Endometrial microvascular endothelial cells (primary cell): ENCODE measurements around the gene RAB21. TPM values are rescaled to one million over a fixed set of nuclear protein-coding genes. Genes with fewer than 3 reads are reported as not detected.
"Not testable (repeated sequence)": the region's sequence is repeated elsewhere in the genome, so short reads cannot be mapped to it uniquely, and the experiment has no call there.

Experiments
- in situ Hi-C: cut with HindIII; loops from 2 replicates; pipeline ENCODE4 v1.10.0; 2017; ENCODE audit warnings: low sequenced_read_pairs, low pct_unique_long_range_greater_than_20kb; ENCODE audit errors: inconsistent ontology term
- total RNA-seq: library from RNA; depleted of rRNA; stranded (reverse); fragments of >200 nt; gene quantifications from one replicate; pipeline ENCODE4 v1.2.3, GENCODE V29; 2015; ENCODE audit errors: inconsistent ontology term

RAB21 gene
- total RNA-seq, 1 donor from 2014 or later, result 19.5 TPM

- in situ Hi-C loops, result no loop called here
Observed at GRCh38 chr12:71787580-71787979, 32.9 kb downstream of the RAB21 start.

GRCh38 chr12:71790331-71790730 is 35.7 kb downstream of the RAB21 start:
- in situ Hi-C loops, result no loop called here

- in situ Hi-C loops, result no loop called here
Observed at GRCh38 chr12:71791473-71792150, 36.9 kb downstream of the RAB21 start.

- in situ Hi-C loops, result no loop called here
Observed at GRCh38 chr12:71792599-71792998, 37.9 kb downstream of the RAB21 start.

GRCh38 chr12:71795901-71796300 is 41.2 kb downstream of the RAB21 start:
- in situ Hi-C loops, result no loop called here

GRCh38 chr12:71797531-71797930 is 42.9 kb downstream of the RAB21 start:
- in situ Hi-C loops, result no loop called here

- in situ Hi-C loops, result no loop called here
Observed at GRCh38 chr12:71799106-71799505, 44.4 kb downstream of the RAB21 start.

- in situ Hi-C loops, result no loop called here
Observed at GRCh38 chr12:71800177-71800576, 45.5 kb downstream of the RAB21 start.

GRCh38 chr12:71804505-71804904 is 49.8 kb downstream of the RAB21 start:
- in situ Hi-C loops, result no loop called here

GRCh38 chr12:71810921-71811320 is 56.3 kb downstream of the RAB21 start:
- in situ Hi-C loops, result no loop called here

GRCh38 chr12:71815242-71815641 is 60.6 kb downstream of the RAB21 start:
- in situ Hi-C loops, result not testable (repeated sequence)

- in situ Hi-C loops, result not testable (repeated sequence)
Observed at GRCh38 chr12:71822088-71822487, 67.4 kb downstream of the RAB21 start.

GRCh38 chr12:71828813-71829212 is 74.2 kb downstream of the RAB21 start:
- in situ Hi-C loops, result no loop called here

GRCh38 chr12:71837356-71837755 is 82.7 kb downstream of the RAB21 start:
- in situ Hi-C loops, result no loop called here

GRCh38 chr12:71838231-71838630 is 83.6 kb downstream of the RAB21 start:
- in situ Hi-C loops, result no loop called here

- in situ Hi-C loops, result no loop called here
Observed at GRCh38 chr12:71838676-71839075, 84.0 kb downstream of the RAB21 start.

GRCh38 chr12:71840231-71840847 is 85.7 kb downstream of the RAB21 start:
- in situ Hi-C loops, result no loop called here

GRCh38 chr12:71846322-71846940 is 91.8 kb downstream of the RAB21 start:
- in situ Hi-C loops, result no loop called here

- in situ Hi-C loops, result no loop called here
Observed at GRCh38 chr12:71848212-71848611, 93.5 kb downstream of the RAB21 start.

- in situ Hi-C loops, result no loop called here
Observed at GRCh38 chr12:71849109-71849851, 94.6 kb downstream of the RAB21 start.
